GM23338 (cell line): ENCODE results near the gene STX8. TPM values are rescaled to one million over a fixed set of nuclear protein-coding genes. Genes with fewer than 3 reads are reported as not detected.
"Not testable (repeated sequence)": the region's sequence is repeated elsewhere in the genome, so short reads cannot be mapped to it uniquely, and the experiment has no call there.

Experiments used
- ATAC-seq: fragments of 200-7000 bp; cut with Tn5 transposase; 3 replicates; pipeline ENCODE4 v1.9.1; 2020
- DNase-seq: peaks from one replicate; pipeline ENCODE4 v3.0.0-alpha.2; 2015; ENCODE audit warnings: low spot score
- H2AFZ ChIP-seq: fragments of 200-600 bp; sonication (generic); 2 replicates; pipeline ENCODE4 v1.8.0; 2016; ENCODE audit warnings: antibody characterized with exemption, mild to moderate bottlenecking, moderate library complexity
- H3F3A ChIP-seq: fragments of 200-600 bp; sonication (generic); replicated peaks from 2 replicates; pipeline ENCODE4 v1.8.0; 2017; ENCODE audit warnings: antibody characterized with exemption, mixed run types, low read depth
- H3K27ac ChIP-seq: fragments of 200-600 bp; sonication (generic); 2 replicates; pipeline ENCODE4 v1.6.1; 2016; ENCODE audit warnings: low read depth
- H3K27me3 ChIP-seq: fragments of 200-600 bp; sonication (generic); 2 replicates; pipeline ENCODE4 v1.8.0; 2016; ENCODE audit warnings: mild to moderate bottlenecking, mixed run types, moderate library complexity; ENCODE audit not compliant: insufficient read depth
- H3K36me3 ChIP-seq: fragments of 200-600 bp; sonication (generic); 2 replicates; pipeline ENCODE4 v1.8.0; 2016; ENCODE audit warnings: mild to moderate bottlenecking; ENCODE audit not compliant: insufficient read depth
- H3K4me1 ChIP-seq: fragments of 200-600 bp; sonication (generic); 2 replicates; pipeline ENCODE4 v1.8.0; 2016; ENCODE audit warnings: mild to moderate bottlenecking, moderate library complexity; ENCODE audit not compliant: insufficient read depth
- H3K4me2 ChIP-seq: fragments of 200-600 bp; sonication (generic); 2 replicates; pipeline ENCODE4 v1.7.1; 2017; ENCODE audit warnings: mixed run types
- H3K4me3 ChIP-seq: fragments of 200-600 bp; sonication (generic); 2 replicates; pipeline ENCODE4 v1.6.1; 2016; ENCODE audit warnings: mixed run types
- H3K79me2 ChIP-seq: fragments of 200-600 bp; sonication (generic); replicated peaks from 2 replicates; pipeline ENCODE4 v1.8.0; 2017; ENCODE audit warnings: mild to moderate bottlenecking; ENCODE audit not compliant: insufficient read depth
- H3K9me2 ChIP-seq: fragments of 200-600 bp; sonication (generic); 2 replicates; pipeline ENCODE4 v1.8.0; 2017; ENCODE audit not compliant: insufficient read depth
- H4K20me1 ChIP-seq: fragments of 200-600 bp; sonication (generic); replicated peaks from 2 replicates; pipeline ENCODE4 v1.8.0; 2017; ENCODE audit warnings: mild to moderate bottlenecking; ENCODE audit not compliant: insufficient read depth
- H3K27ac Mint-ChIP-seq: 2 replicates; pipeline ENCODE4 v1.8.0; 2020; ENCODE audit warnings: inconsistent platforms, mild to moderate bottlenecking, moderate library complexity, mixed read lengths
- H3K27me3 Mint-ChIP-seq: 3 replicates; pipeline ENCODE4 v1.8.0; 2022; ENCODE audit warnings: low read depth, mild to moderate bottlenecking, moderate library complexity, mixed read lengths, inconsistent platforms; ENCODE audit not compliant: insufficient read depth, poor library complexity
- H3K36me3 Mint-ChIP-seq: 3 replicates; pipeline ENCODE4 v1.8.0; 2021; ENCODE audit warnings: low read depth, mild to moderate bottlenecking, inconsistent platforms, moderate library complexity, mixed read lengths
- H3K4me1 Mint-ChIP-seq: 3 replicates; pipeline ENCODE4 v1.8.0; 2020; ENCODE audit warnings: mild to moderate bottlenecking, inconsistent platforms, mixed read lengths
- H3K4me3 Mint-ChIP-seq: 3 replicates; pipeline ENCODE4 v1.8.0; 2021; ENCODE audit warnings: moderate library complexity, mild to moderate bottlenecking, inconsistent platforms, mixed read lengths
- H3K9me3 Mint-ChIP-seq: 3 replicates; pipeline ENCODE4 v1.8.0; 2020; ENCODE audit warnings: moderate library complexity, mild to moderate bottlenecking, inconsistent platforms, mixed read lengths
- CTCF ChIP-seq, 2 experiments: fragments of 200-600 bp in 1 of 2; sonication (generic) in 1 of 2; conservative IDR thresholded peaks; 2 replicates each; pipeline versions ENCODE4 v1.5.1 to v1.6.1; 2016 to 2017; ENCODE audit warnings: antibody characterized with exemption in 2 of 2, low read depth in 2 of 2, mild to moderate bottlenecking in 2 of 2, moderate library complexity in 1 of 2
- ETS1 ChIP-seq: IDR thresholded peaks from 2 replicates; pipeline ENCODE4 v1.6.1; 2016; ENCODE audit warnings: antibody characterized with exemption
- EZH2phosphoT487 ChIP-seq: fragments of 200-600 bp; sonication (generic); IDR thresholded peaks from one replicate; pipeline ENCODE4 v1.8.1; 2018; ENCODE audit warnings: antibody characterized with exemption; ENCODE audit not compliant: unreplicated experiment
- JUNB ChIP-seq: IDR thresholded peaks from one replicate; pipeline ENCODE4 v1.6.1; 2016; ENCODE audit warnings: antibody characterized with exemption; ENCODE audit not compliant: unreplicated experiment
- NANOG ChIP-seq: IDR thresholded peaks from 2 replicates; pipeline ENCODE4 v1.6.1; 2016; ENCODE audit warnings: antibody characterized with exemption, borderline replicate concordance
- REST ChIP-seq: IDR thresholded peaks from one replicate; pipeline ENCODE4 v1.6.1; 2018; ENCODE audit warnings: antibody characterized with exemption; ENCODE audit not compliant: unreplicated experiment
- STAT1 ChIP-seq: IDR thresholded peaks from one replicate; pipeline ENCODE4 v1.6.1; 2016; ENCODE audit warnings: antibody characterized with exemption; ENCODE audit not compliant: unreplicated experiment
- ZNF114 ChIP-seq: fragments of 250-450 bp; sonication (Bioruptor Pico); IDR thresholded peaks from 2 replicates; pipeline ENCODE4 v1.5.0; 2020; ENCODE audit warnings: mild to moderate bottlenecking, moderate library complexity
- ZNF331 ChIP-seq: fragments of 250-450 bp; sonication (Bioruptor Pico); IDR thresholded peaks from 2 replicates; pipeline ENCODE4 v1.5.0; 2020; ENCODE audit warnings: low read depth, mild to moderate bottlenecking, moderate library complexity
- ZNF462 ChIP-seq: fragments of 250-450 bp; sonication (Bioruptor Pico); IDR thresholded peaks from 2 replicates; pipeline ENCODE4 v1.5.0; 2020; ENCODE audit warnings: mild to moderate bottlenecking, moderate library complexity
- polyA plus RNA-seq: library from polyadenylated mRNA; unstranded; fragments of >200 nt; fragmentation: Nextera tagmentation; extraction: Ambion mirVana; gene quantifications from 2 replicates; pipeline ENCODE4 v1.2.1, GENCODE V29; 2016
- total RNA-seq: library from RNA; depleted of rRNA; stranded (reverse); fragments of >200 nt; shearing (Covaris generic); gene quantifications from 2 replicates; pipeline ENCODE4 v1.2.3, GENCODE V29; 2014

Gene STX8
- total and polyA plus RNA-seq, 2 experiments from 2014 or later, result 59.4 to 82.3 TPM

GRCh38 chr17:9447298-9447697 lies 128.3 kb downstream of the STX8 start:
- not testable (repeated sequence) for H3K79me2 ChIP-seq, H3K36me3 Mint-ChIP-seq, H2AFZ ChIP-seq, H3K27ac ChIP-seq, DNase-seq, H3K27me3 Mint-ChIP-seq, H3K4me1 Mint-ChIP-seq, H3K9me3 Mint-ChIP-seq, H3K4me3 ChIP-seq, H4K20me1 ChIP-seq, H3K4me1 ChIP-seq, H3K9me2 ChIP-seq, H3K4me3 Mint-ChIP-seq, H3F3A ChIP-seq, H3K36me3 ChIP-seq, H3K27me3 ChIP-seq, H3K4me2 ChIP-seq, ATAC-seq, H3K27ac Mint-ChIP-seq

- H3K79me2 ChIP-seq, result no peaks in the 10 kb centered on the region
- peaks cover 4% of the 10 kb centered on the region; the same call in 1 of the 3 replicates for H3K36me3 Mint-ChIP-seq
- no peak overlapping the region for H3K4me3 Mint-ChIP-seq
- peaks cover 6% of the 10 kb centered on the region for H3K4me1 Mint-ChIP-seq
- H3K27ac ChIP-seq, result no peak overlapping the region
- ATAC-seq (no peak), DNase-seq (no peak)
- no peaks in the 10 kb centered on the region for H3F3A ChIP-seq
- peaks cover 5% of the 10 kb centered on the region; the same call in 2 of the 3 replicates for H3K9me3 Mint-ChIP-seq
- no peaks in the 10 kb centered on the region; the same call in 1 of the 2 replicates for H3K9me2 ChIP-seq
- H4K20me1 ChIP-seq, result no peaks in the 10 kb centered on the region
- no peak overlapping the region for H3K27ac Mint-ChIP-seq
- no peak overlapping the region for H2AFZ ChIP-seq
- peaks cover 7% of the 10 kb centered on the region for H3K4me1 ChIP-seq
- no peaks in the 10 kb centered on the region for H3K27me3 ChIP-seq
- H3K4me2 ChIP-seq, result no peak overlapping the region
- no peaks in the 10 kb centered on the region for H3K27me3 Mint-ChIP-seq
- no peak overlapping the region for H3K4me3 ChIP-seq
- H3K36me3 ChIP-seq, result no peaks in the 10 kb centered on the region
- TF ChIP-seq ZNF114 (CRISPR knock-in tag) (no peak), EZH2phosphoT487 (no peak), NANOG (no peak), ZNF331 (CRISPR knock-in tag) (no peak), STAT1 (no peak), ETS1 (no peak), ZNF462 (CRISPR knock-in tag) (no peak), JUNB (no peak), REST (no peak), CTCF (conservative IDR thresholded peaks at IDR 0.05; ENCODE audit: low read depth in 2 of 2) (no peak)
Observed at GRCh38 chr17:9446528-9446927, 129.1 kb downstream of the STX8 start.
